Stimulated activated CD8-positive, alpha-beta memory T cell treated with anti-CD3 and anti-CD28 coated beads, Interleukin-15, amount 100 ng/mL, for 4 hours (primary cell): ENCODE data around the gene PLCB1.
"Not testable (repeated sequence)": the region's sequence is repeated elsewhere in the genome, so short reads cannot be mapped to it uniquely, and the experiment has no call there.

Source experiments
- DNase-seq, 2 donors: peaks; one replicate each; pipeline ENCODE4 v3.0.0-alpha.2; 2020; ENCODE audit warnings: low read depth in 2 of 2

Gene PLCB1

DNA sequence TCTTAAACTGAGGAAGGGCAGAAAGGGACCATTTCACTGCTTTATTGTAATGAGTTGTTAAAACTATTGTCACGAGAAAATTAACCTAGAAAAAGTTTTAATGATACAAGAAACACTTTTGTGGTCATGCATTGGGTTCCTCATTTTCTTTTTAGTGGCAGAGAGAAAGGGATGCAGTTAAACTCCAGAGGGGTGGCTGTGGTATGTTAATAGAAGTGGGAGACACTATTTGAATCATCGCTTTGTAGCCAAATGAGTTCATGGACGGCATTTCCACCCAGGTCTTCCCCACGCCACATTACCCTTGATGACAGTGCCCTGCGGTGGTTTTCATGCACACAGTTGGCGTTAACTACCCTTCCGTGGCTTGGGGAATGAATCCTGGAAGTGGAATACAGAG lies 235.6 kb downstream of the PLCB1 start:
- DNase-seq: no peak

DNA sequence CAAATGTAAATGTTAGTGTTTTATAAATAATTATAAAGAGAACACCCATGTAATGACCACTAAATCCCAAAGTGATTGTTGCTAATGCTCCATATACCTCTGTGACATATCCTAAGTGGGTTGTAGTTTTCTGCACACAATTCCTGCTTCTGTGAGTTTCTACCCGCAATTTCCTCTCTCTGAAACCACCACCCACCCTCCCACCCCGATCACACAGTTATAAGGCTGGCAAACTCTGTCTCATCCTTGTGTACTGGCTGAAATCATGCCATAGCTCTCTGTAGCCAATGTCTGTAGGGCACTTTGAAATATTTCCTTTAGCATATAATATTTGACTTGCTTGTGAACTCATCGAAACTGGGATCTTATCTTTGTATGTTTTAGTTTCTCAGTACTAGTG lies 236.6 kb downstream of the PLCB1 start:
- DNase-seq: no peak

DNA sequence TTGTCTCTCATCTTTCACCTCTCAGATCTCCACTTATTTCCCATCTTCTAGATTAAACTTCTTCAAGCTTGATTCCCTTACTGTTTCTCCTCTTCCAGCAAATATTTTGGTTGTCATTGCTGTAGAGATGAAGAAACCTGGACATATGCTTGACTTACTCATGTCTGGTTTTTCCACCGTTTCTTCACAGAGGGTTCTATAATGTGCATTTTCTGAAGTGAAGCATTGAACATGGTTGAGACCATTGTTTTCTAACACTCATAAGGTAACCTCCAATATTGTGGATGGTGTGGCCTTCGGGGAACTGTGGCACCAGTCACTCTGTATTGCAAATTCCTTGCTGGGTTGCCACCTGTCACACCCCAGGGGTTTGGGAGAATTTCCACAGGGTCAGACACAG lies 237.2 kb downstream of the PLCB1 start:
- no peak for DNase-seq

DNA sequence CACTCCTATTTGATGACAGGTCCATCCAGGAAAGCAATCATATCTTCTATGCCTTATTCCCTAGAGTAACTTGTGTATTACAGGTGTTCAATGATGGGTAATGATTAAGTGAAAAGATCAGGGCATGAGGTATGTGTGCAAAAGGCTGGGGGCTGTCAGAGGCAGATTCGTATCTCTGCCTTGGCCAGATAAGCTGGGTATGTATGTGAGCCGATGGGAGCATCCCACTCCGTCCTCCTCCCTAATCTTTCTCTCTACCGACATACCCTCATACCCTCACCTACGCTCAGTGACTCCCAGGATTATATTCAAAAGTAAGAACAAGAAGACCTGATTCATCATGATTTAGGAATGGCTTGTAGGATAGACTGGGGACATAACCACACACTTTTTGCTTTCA lies 238.7 kb downstream of the PLCB1 start:
- no peak for DNase-seq

DNA sequence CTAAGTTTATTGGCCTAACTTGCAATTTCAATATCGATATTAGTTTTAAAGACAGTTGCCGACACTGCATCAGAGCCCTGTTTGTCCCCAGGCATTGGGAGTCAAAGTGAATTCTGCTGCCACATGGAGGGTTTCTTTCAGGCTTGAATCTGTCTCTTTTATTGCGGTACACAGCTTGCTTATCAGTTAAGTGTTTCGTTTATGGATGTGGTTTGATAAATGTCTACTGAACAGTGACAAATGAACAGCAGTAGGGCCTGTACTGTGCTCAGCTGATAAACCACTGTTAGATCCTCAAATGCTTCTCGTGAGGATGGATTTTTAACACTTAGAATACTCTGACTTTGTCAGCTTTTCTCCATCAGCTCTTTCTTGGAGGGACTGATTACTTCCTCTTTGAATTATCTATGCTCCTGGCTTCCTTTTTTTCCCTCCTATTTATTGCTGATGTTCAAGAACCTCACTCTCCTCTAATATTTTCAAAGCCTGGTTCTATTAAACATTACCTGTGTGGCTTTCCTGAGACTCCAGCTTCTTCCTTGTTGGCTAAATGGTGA lies 240.8 kb downstream of the PLCB1 start:
- DNase-seq: no peak

DNA sequence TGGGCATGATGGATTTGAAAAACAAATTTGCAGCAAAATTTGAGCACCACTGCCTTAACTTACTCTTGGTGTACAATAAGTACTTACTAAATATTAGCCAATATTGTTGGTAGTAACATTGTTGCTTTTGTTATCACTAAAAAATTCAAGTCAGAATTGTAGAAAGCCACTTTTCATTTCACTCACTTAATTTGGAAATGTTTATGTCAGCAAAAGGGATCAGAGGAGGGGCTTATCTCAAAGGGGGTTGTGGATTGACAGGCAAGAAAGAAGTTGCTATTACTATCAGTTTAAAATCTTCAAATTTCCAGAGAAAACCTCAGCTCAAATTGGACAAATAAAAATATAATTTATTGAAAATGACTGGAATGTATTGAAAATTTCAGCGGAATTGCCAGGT lies 241.5 kb downstream of the PLCB1 start:
- no peak for DNase-seq

DNA sequence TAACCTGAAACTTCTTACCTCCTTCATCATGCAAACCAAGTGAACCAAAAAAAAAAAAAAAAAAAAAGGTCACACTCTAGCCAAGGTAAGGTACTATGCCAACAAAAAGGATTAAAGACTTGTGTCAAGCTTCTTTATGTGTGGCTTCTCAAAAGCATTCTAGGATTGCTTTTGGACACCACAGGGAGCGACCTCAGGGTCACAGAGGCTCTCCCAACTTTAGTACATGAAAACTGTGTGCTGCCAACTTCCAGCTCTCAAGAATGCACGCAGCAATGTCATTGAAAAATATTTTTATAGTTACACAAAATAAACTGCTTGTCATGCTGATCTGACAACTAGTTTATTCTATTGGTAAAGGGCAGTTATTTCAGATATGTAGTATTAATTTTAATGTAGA lies 243.8 kb downstream of the PLCB1 start:
- no peak for DNase-seq

DNA sequence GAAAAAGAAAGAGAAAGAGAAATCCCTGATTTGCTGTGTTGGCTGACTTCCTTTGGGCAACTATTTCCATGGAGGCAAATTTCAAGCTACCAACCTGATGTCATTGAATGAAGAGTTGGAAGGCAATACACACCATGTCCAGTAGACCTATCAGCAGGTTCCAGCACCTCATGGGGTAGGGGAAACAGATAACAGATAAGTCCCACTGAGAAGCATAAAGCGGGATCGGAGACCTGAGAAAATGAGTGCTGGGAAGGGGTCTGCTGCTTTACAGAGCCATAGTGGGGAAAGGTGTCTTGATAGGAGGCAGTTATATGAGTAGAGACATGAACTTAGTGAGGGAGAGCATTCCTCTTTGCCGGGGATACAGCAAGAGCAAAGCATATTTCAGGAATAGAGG lies 244.9 kb downstream of the PLCB1 start:
- no peak for DNase-seq

DNA sequence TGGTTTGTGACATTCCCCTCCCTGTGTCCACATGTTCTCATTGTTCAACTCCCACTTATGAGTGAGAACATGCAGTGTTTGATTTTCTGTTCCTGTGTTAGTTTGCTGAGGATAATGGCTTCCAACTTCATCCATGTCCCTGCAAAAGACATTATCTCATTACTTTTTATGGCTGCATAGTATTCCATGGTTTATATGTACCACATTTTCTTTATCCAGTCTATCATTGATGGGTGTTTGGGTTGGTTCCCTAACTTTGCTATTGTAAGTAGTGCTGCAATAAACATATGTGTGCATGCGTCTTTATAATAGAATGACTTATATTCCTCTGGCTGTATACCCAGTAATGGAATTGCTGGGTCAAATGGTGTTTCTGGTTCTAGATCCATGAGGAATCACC lies 247.1 kb downstream of the PLCB1 start:
- not testable (repeated sequence) for DNase-seq

DNA sequence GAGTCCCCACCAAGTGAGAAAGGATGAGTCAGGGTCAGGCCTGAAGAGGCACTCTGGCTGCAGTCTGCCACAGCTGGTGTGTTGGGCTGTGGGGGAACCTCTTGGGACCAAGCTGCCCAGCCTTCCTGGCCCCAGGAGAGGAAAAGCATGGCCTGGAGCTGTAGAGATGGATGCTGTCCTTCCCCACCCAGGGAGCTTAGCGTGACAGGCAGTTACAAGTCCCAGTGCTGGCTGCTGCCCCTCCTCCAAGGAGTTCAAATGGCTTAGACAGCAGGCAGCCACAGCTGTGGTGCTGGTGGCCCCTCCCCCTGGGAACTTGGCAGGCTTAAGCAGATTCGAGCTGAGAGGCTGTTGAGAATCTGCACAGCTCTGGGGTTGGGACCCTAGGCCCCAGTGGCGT lies 253.2 kb downstream of the PLCB1 start:
- no peak for DNase-seq

DNA sequence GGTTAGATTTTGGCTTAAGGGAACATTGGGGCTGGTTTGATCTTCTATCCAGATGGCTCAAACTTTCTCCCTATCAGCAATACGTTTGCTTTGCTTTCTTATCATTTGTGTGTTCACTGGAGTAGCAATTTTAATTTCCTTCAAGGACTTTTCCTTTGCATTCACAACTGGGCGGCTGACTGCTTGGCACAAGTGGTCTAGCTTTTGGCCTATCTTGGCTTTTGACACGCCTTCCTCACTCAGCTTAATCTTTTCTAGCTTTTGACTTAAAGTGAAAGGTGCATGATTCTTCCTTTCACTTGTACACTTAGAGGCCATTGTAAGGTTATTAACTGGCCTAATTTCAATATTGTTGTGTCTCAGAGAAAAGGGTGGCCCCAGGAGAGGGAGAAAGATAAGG lies 254.9 kb downstream of the PLCB1 start:
- no peak for DNase-seq

DNA sequence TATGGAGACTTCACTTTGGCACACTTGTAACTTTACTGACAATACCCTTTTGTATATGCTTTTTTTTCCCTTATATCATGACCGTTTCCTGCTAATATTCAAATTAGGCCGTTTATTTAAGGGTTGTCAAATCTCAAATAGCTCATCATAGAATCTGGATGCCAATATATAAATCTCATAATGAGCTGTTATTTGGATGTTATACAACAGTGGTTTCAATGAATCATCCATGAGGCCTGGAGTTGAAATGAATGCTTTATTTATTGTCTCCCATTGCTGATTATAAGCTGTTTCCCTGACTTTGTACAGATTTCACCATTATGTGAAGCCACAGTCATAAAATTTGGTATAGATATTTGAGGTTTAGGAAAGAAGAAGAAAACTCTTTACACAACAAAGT lies 256.1 kb downstream of the PLCB1 start:
- no peak for DNase-seq

DNA sequence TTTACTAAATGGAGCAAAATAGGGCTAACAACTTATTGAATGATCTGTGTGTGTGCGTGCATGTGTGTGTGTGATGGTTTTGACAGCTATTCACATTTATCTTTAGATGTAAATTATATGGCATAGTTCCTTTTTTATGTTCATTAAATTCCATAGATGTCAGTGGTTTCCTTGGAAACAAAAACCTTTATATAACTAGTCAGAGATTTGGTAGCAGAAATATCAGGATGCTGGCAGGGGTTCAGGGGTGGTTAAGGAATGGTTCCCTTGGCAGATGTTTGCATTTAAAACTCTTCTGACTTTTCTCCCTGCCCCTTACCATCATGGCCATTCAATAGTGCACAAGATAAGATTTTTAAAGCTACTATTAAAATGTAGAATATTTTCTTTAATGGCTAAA lies 256.6 kb downstream of the PLCB1 start:
- DNase-seq: no peak

DNA sequence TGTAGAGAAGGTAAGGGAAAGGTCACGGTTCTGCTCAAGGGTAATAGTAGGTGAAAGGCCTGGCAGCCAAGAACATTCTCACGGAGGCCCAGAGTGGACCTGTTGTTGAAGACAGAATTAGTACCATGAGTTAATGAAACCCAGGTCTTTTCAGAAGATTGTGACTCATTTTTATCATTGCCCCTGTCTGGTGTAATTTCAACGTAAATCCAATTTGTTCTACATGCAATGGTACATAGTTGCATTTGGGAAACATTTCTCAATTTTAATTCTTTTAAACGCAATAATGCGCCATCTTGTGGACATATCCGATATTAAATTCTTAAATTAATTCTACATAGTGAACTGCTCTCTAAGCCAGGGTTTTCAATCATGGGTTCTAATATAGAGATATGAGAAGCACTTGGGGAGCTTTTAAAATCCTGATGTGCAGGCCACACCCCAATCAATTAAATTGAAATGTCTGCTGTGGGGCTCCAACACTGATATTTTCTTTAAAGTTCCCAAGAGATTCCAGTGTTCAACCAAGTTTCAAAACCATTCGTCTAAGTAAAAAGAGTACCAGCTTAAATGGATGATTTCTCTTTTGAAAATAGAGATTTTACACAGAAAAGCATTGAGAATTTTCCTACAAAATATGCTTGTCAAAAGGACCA lies 257.4 kb downstream of the PLCB1 start:
- DNase-seq: no peak

DNA sequence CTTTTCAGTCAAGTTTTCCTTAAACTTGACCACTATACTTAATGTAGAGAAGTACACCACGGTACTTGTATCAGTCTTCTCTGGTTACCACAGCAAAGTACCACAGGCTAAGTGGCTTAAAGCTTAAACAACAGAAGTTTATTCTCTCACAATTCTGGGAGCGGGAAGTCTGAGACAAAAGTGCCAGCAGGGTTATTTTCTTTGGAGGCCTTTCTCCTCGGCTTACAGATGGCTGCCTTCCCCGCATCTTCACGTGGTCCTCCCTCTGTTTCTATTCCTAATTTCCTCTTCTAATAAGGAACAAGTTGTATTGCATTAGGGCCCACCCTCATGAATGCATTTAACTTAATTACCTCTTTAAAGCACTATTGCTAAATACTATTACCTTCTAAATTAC lies 258.0 kb downstream of the PLCB1 start:
- no peak for DNase-seq

DNA sequence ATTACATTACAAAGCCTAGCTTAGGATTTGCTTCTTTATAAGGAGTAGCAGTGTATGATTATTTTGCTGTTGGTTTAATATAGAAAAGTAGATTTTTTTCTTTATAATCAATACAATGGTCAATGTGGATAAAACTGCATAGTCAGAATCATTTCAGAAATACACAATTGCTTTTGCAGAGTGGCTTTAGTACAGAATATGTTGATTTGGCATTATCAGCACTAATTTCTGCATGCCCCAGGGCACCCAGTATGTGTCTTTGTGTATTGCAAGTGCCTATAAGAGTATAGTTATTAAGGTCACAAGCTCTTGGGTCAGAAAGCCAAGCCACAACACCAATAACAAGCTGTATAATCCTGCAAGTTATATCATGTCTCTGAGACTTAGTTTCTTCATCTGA lies 258.4 kb downstream of the PLCB1 start:
- no peak for DNase-seq

DNA sequence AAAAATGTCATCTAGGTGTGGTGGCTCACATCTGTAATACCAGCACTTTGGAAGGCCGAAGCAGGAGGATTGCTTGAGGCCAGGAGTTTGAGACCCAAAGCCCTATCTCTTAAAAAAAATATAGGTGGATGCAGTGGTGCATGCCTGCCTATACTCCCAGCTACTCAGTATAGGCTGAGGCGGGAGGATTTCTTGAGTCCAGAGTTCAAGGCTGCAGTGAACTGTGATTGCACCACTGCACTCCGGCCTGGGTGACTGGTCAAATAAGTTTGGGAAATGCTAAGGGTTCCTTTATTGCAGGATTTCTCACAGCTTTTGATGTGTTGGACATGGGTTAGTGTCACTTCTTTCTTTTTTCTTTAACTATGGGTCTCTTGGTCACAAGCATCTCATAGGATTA lies 261.3 kb downstream of the PLCB1 start:
- no peak for DNase-seq

DNA sequence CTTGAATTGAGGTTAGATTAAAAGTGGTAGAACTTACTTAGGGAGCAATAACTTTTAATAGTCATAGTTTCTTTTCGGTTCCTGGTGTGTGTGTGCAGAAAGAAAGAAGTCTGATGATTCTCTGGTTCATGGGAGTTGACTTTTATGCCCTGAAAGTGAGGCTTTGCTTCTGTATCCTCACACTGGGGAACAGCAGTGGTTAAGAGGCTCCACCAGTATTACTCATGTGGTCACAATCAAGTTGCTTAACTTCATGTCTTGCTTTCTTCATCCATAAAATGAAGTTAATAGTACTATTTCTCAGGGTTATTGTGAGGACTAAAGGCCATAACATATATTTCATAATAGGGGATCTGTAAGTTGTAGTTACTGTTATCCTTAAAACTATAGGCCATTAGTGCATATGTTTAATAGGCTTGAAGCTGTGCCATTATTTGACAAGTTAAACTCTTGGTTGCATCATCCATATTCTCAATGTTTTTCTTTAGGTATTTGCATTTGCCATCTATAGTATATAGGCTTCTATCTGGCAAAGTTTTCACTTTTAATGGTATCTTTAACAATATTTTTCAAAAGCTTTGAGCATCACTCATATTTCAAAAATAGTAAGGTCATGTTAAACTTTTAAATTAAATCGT lies 262.4 kb downstream of the PLCB1 start:
- DNase-seq: no peak

DNA sequence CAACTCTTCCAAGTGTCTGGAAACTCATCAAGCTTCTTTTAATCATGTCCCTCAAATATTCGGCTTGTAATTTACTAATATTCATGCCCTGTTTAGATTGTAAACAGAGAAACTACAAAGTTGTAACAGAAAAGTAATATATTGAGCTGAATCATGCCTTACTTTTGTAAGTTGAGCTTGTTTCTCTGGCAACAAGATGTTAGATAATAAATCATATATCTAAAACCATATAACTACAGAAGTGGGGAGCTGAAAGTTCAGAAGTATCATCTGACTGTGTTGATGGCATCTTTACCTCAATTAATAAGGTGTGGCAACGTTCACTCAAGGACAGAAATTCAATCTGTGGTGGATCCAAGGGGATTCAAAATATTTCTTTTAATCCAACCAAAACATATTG lies 263.9 kb downstream of the PLCB1 start:
- no peak for DNase-seq

DNA sequence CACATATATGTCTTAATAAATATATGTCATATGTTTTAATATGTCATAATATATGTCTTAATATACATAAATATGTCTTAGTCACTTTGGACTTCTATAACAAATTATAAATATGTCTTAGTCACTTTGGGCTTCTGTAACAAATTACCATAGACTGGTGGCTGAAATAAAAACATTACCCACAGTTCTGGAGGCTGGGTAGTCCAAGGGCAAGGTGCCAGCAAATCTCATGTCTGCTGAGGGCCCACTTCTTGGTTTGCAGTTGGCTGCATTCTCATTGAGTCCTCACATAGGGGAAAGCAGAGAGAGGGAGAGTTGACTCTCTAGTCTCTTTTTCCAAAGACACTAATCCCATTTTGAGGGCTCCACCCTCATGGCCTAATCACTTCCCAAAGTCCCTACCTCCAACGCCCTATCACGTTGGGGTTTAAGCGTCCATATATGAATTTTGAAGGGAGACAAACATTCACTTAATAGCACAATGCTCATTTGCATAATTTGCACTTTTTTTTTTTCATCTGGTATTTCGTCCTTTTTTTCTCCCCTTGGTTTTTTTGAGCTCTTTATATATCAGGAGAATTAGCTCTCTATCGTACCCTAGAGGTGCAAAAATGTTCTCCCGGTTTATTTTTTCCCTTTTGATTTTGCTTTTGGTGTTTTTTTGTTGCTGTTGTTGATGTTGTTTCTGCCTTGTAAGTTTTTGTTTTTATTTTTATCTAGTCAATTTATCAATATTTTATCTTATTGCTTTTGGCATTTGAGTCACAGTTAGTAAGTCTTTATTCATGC lies 266.4 kb downstream of the PLCB1 start:
- no peak for DNase-seq

DNA sequence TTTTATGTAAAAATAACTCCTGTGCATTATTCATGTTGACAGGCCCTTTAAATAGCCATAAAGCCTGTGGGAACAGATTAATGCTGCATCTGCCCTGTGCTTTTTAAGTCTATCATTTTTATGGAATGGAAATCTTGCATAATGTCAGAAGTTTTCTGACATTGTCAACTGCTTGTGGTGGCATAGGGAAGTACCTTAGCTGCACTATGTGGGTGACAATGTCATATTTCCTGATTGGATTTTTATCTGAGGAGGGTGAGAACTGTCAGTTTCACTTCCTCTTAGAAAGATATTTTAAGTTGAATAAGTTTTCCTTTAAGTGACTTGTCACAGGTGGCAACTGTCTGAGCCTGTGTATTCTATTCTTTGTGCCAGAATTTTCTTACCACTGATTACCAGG lies 267.9 kb downstream of the PLCB1 start:
- no peak for DNase-seq

DNA sequence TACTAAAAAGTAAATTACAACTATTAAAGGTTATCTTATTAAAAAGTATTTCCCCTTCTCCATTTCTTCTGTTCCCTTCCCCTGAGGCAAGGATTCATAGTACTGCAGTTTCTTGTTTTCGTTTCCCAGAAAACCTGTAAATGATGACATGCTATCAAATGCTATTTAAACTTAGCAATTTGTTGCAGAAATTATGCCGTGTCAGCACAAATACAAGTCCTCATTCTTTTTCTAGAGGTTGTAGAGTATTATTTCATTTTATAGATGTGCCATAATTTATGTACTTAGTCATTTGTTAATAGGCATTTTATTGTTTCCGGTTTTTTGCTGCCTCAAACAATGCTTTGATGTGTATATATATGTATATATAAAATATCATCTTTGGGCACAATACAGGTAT lies 268.4 kb downstream of the PLCB1 start:
- DNase-seq: no peak

DNA sequence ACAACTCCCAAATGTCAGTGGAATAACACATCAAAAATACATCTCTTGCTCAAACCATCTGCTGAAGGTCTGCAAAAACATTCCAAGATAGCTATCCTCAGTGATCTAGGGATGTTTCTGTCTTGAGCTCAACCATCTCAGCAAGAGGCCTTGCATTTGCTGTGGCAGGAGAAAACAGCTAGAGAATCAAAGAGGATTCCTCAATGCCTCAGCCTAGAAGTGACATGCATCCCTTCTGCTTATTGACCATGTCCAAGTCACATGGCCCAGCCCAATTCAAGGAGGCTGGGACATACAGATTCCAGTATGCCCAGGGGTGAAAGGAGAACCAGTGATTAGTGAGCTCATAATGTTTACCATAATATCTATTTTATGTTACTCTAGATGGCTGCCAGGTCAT lies 269.5 kb downstream of the PLCB1 start:
- no peak for DNase-seq
